Mesothelial cell of epicardium (in vitro differentiated cells): ENCODE results near the gene CCL27. TPM values are rescaled to one million over a fixed set of nuclear protein-coding genes. Genes with fewer than 3 reads are reported as not detected.
A peak's percentile ranks its signal among the peaks of the same experiment; 100 is the strongest.

Source experiments
- DNase-seq, 2 experiments: peaks; one replicate each; pipeline ENCODE4 v3.0.0; 2021; ENCODE audit warnings: low spot score in 2 of 2; ENCODE audit not compliant: unreplicated experiment in 2 of 2
- H3K27ac Mint-ChIP-seq: 2 replicates; pipeline ENCODE4 v1.8.0; 2021; ENCODE audit warnings: mixed read lengths
- H3K27me3 Mint-ChIP-seq: 2 replicates; pipeline ENCODE4 v1.8.0; 2021; ENCODE audit warnings: low read depth, mixed read lengths
- H3K36me3 Mint-ChIP-seq: 2 replicates; pipeline ENCODE4 v1.8.0; 2021; ENCODE audit warnings: mixed read lengths
- H3K4me1 Mint-ChIP-seq: 2 replicates; pipeline ENCODE4 v1.8.0; 2021; ENCODE audit warnings: mixed read lengths
- H3K4me3 Mint-ChIP-seq: 2 replicates; pipeline ENCODE4 v1.8.0; 2021; ENCODE audit warnings: mild to moderate bottlenecking, moderate library complexity, mixed read lengths
- H3K9me3 Mint-ChIP-seq: 2 replicates; pipeline ENCODE4 v1.8.0; 2021; ENCODE audit warnings: mixed read lengths
- total RNA-seq: library from RNA; stranded (reverse); gene quantifications from 3 replicates; pipeline ENCODE4 v1.2.1, GENCODE V29; 2021
- TF ChIP-seq, protein P1 (sequence below): fragments of 200-600 bp; sonication (generic); IDR thresholded peaks from one replicate; pipeline ENCODE4 v1.5.0; 2021; ENCODE audit warnings: antibody characterized with exemption; ENCODE audit not compliant: unreplicated experiment

The CCL27 gene
- total RNA-seq, 1 donor from 2014 or later: not detected

DNA sequence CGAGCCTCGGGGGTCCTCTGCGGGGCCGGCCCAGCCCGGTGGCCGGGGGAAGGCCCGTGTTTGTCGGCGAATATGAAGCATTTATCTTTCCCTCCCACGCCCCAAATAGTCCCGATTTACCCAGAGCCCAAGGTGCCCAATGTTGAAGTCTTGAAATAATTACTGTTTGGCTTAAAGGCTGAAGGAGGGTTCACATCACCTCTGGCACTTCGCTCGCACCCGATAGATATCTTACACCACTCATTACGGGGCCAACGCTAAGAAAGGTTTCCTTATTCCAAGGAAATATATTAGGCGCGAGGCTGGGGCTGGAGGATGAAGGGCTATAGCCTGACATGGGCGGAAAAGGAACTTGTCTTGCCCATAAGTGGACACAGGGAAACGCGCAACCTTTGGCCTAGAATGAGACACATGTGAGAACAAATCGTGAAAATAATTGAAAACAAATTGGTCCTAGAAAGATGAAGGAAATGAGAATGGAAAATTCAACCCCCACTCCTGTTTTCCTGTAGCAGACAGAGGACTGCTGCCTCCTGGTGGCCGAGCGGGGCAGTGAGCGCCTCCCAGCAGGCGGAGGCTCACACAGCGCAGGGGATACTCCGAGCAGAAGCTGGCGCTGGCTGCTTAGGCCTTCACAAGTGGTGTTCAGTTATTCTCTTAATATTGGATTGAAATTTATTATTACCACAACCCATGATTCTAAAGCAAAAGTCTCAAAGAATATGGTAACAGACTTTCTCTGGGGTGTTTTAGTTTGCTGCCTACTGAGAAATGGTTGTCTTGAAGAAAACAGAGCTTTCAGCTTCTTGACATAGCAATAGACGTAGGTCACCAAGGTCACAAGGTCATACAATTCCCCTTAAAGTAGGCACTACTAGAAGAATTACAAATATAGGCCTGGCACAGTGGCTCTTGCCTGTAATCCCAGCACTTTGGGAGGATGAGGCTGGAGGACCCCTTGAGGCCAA is 39.6 kb upstream of the CCL27 start:
- TF ChIP-seq, protein P1, sequence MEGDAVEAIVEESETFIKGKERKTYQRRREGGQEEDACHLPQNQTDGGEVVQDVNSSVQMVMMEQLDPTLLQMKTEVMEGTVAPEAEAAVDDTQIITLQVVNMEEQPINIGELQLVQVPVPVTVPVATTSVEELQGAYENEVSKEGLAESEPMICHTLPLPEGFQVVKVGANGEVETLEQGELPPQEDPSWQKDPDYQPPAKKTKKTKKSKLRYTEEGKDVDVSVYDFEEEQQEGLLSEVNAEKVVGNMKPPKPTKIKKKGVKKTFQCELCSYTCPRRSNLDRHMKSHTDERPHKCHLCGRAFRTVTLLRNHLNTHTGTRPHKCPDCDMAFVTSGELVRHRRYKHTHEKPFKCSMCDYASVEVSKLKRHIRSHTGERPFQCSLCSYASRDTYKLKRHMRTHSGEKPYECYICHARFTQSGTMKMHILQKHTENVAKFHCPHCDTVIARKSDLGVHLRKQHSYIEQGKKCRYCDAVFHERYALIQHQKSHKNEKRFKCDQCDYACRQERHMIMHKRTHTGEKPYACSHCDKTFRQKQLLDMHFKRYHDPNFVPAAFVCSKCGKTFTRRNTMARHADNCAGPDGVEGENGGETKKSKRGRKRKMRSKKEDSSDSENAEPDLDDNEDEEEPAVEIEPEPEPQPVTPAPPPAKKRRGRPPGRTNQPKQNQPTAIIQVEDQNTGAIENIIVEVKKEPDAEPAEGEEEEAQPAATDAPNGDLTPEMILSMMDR: peak; percentile 90
- H3K27ac Mint-ChIP-seq: no peak overlapping the region
- H3K9me3 Mint-ChIP-seq: no peaks in the 10 kb centered on the region
- peaks cover 34% of the 10 kb centered on the region for H3K27me3 Mint-ChIP-seq
- no peaks in the 10 kb centered on the region for H3K36me3 Mint-ChIP-seq
- peak overlapping the region; percentile 65 for H3K4me3 Mint-ChIP-seq
- DNase-seq: peak; percentile 77 to 92
- peaks cover 17% of the 10 kb centered on the region for H3K4me1 Mint-ChIP-seq

DNA sequence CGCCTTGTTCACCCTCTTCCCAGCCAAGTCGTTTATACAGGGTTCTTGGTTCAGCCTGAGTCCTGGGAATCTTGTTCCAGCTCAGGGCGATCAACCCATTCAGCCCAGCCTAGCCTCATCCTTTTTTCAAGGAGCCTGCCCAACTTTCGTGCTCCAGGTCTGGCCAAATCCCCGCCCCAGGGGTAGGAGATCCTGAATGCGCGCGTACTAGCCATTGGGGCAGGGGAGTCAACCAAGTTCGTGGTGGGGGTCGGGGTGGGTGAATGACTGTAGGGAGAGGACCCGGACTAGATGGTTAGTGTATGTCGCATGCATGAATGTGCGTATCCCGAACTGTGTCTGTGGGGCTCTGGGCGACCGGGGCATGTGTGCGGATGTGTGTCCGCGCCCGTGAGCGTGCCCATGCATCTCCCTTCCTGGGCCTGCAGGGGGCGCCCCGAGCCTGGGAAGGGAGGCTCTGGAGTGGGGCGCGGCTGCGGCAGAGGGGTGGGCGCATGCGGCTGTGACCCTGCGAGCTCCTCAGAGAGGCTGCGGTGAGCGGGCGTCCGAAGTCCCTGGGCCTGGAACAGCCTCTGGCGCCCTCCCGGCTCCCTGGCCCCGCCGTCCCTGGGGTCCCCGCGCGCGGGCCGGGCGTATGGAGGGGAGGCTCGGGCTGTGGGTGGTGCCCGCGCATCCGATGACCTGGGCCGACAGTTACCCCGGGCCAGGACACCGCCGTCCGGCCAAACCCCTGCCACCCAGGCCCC is 38.7 kb upstream of the CCL27 start:
- H3K4me3 Mint-ChIP-seq: peak overlapping the region; percentile 65
- DNase-seq: peak; percentile 68 to 87
- H3K27ac Mint-ChIP-seq: no peak overlapping the region
- TF ChIP-seq, protein P1: peak; percentile 90
- H3K4me1 Mint-ChIP-seq: peaks cover 10% of the 10 kb centered on the region
- H3K27me3 Mint-ChIP-seq: peaks cover 38% of the 10 kb centered on the region
- no peaks in the 10 kb centered on the region for H3K36me3 Mint-ChIP-seq
- no peaks in the 10 kb centered on the region for H3K9me3 Mint-ChIP-seq

DNA sequence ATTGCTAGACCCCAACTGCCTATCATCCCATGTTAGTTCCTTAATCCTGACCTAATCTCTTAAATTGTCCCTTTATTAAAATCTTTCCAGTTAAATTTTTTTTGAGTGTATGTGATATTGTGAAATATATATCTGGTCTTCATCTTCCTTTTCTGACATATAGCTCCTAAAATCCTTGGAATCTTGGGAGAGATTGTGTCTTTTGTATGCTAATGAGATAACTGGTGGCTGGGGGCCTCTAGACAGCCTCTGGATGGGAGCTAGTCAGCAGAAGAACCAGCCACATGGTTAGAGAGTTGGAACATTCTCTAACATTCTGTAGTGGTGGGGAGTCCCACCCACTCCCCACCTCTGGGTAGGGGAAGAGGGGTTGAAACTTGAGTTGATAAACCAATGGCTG is 32.4 kb upstream of the CCL27 start:
- H3K27me3 Mint-ChIP-seq: peaks cover 22% of the 10 kb centered on the region
- TF ChIP-seq, protein P1: no peak
- H3K4me1 Mint-ChIP-seq: no peaks in the 10 kb centered on the region
- H3K36me3 Mint-ChIP-seq: peaks cover 9% of the 10 kb centered on the region
- no peak for DNase-seq
- H3K27ac Mint-ChIP-seq: no peak overlapping the region
- peaks cover 15% of the 10 kb centered on the region for H3K9me3 Mint-ChIP-seq
- H3K4me3 Mint-ChIP-seq: no peak overlapping the region

DNA sequence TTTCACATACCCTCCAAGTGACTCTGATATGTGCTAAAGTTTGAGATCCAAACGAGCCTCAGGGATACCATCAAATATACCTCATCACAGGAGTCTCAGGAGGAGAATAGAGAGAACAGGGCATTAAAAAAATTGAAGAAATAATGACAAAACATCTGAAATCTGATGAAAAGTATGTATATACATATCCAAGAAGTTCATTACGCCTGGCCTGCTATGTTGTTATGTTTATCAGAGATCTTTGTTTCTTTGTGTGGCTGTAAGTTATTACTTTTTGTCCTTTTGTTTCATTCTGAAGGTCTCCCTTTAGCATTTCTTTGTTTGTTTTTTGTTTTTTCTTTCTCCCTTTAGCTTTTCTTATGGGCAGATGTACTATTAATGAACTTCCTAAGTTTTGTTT is 31.1 kb upstream of the CCL27 start:
- TF ChIP-seq, protein P1: no peak

DNA sequence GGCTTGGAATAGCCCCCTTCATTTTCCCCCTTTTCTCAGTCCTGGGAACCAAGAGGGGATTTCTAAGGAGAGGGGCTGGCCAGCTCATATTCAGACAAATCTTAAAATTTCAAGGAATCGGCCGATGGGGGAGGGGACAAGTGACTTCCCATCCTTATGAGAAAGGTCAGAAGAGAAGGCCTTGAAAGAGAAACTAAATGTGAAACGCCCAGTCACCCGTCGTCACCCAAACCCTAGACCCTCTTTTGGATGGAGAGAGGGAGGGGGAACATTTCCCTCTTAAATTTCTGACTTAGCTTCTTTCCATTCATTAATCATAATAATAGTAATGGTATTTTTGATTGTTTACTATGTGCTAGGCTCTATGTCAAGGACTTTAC is 29.5 kb upstream of the CCL27 start:
- H3K27ac Mint-ChIP-seq: no peak overlapping the region
- no peak for DNase-seq
- H3K27me3 Mint-ChIP-seq: peaks cover 3% of the 10 kb centered on the region
- TF ChIP-seq, protein P1: no peak
- H3K36me3 Mint-ChIP-seq: peaks cover 9% of the 10 kb centered on the region
- H3K9me3 Mint-ChIP-seq: peaks cover 15% of the 10 kb centered on the region
- no peak overlapping the region for H3K4me3 Mint-ChIP-seq
- no peaks in the 10 kb centered on the region for H3K4me1 Mint-ChIP-seq

More for the DNA sequence above, 31.1 kb upstream of the CCL27 start:
- H3K27me3 Mint-ChIP-seq: peaks cover 9% of the 10 kb centered on the region
- H3K4me1 Mint-ChIP-seq: no peaks in the 10 kb centered on the region
- DNase-seq: no peak
- no peak overlapping the region for H3K27ac Mint-ChIP-seq
- H3K9me3 Mint-ChIP-seq: peaks cover 15% of the 10 kb centered on the region
- H3K36me3 Mint-ChIP-seq: peaks cover 9% of the 10 kb centered on the region
- no peak overlapping the region for H3K4me3 Mint-ChIP-seq
